Vagina (tissue), 2 donors: ENCODE data around the gene MED15. TPM values are rescaled to one million over a fixed set of nuclear protein-coding genes. Genes with fewer than 3 reads are reported as not detected.

Experiments used
- DNase-seq, 2 donors: peaks; one replicate each; pipeline ENCODE4 v3.0.0-alpha.2; 2017; ENCODE audit errors: extremely low spot score in 2 of 2
- H3K27ac ChIP-seq: fragments of 200-600 bp; sonication (generic); one replicate; pipeline ENCODE4 v1.5.1; 2019
- H3K27me3 ChIP-seq: fragments of 200-600 bp; sonication (generic); one replicate; pipeline ENCODE4 v1.5.1; 2019
- H3K36me3 ChIP-seq, 2 donors: fragments of 200-600 bp; sonication (generic); one replicate each; pipeline ENCODE4 v1.5.1; 2017 to 2019
- H3K4me1 ChIP-seq: fragments of 200-600 bp; sonication (generic); one replicate; pipeline ENCODE4 v1.5.1; 2019
- H3K4me3 ChIP-seq, 2 donors: fragments of 200-600 bp; sonication (generic); 1 replicate in 1 of 2; 2 replicates in 1 of 2; pipeline ENCODE4 v1.5.1; 2016 to 2019
- H3K9me3 ChIP-seq: fragments of 200-600 bp; sonication (generic); one replicate; pipeline ENCODE4 v1.5.1; 2019
- CTCF ChIP-seq, 3 experiments: fragments of 450-650 bp in 2 of 3; fragments of 200-600 bp in 1 of 3; sonication (generic) in 1 of 3; IDR thresholded peaks; one replicate each; pipeline ENCODE4 v1.5.1; 2017 to 2019; ENCODE audit warnings: antibody characterized with exemption in 3 of 3, mild to moderate bottlenecking in 2 of 3, moderate library complexity in 2 of 3
- POLR2A ChIP-seq, 2 donors: fragments of 450-650 bp; IDR thresholded peaks; one replicate each; pipeline ENCODE4 v1.6.1; 2017; ENCODE audit warnings: antibody characterized with exemption in 2 of 2, mild to moderate bottlenecking in 2 of 2, moderate library complexity in 2 of 2
- POLR2AphosphoS5 ChIP-seq, 2 donors: sonication (generic); formaldehyde crosslinking; IDR thresholded peaks; one replicate each; pipeline ENCODE4 v1.9.0; 2017; ENCODE audit warnings: antibody characterized with exemption in 2 of 2, mild to moderate bottlenecking in 2 of 2, low read depth in 1 of 2; ENCODE audit not compliant: insufficient read depth in 1 of 2
- intact Hi-C: fragments of 100-400 bp; cut with DNase I; formaldehyde crosslinking; loops from one replicate; pipeline ENCODE4 v1.15.1; 2023
- total RNA-seq: library from RNA; depleted of rRNA; stranded (reverse); fragments of >200 nt; gene quantifications from one replicate; pipeline ENCODE4 v1.2.3, GENCODE V29; 2016

Gene MED15
- total RNA-seq, 1 donor from 2014 or later: 72.2 TPM

DNA sequence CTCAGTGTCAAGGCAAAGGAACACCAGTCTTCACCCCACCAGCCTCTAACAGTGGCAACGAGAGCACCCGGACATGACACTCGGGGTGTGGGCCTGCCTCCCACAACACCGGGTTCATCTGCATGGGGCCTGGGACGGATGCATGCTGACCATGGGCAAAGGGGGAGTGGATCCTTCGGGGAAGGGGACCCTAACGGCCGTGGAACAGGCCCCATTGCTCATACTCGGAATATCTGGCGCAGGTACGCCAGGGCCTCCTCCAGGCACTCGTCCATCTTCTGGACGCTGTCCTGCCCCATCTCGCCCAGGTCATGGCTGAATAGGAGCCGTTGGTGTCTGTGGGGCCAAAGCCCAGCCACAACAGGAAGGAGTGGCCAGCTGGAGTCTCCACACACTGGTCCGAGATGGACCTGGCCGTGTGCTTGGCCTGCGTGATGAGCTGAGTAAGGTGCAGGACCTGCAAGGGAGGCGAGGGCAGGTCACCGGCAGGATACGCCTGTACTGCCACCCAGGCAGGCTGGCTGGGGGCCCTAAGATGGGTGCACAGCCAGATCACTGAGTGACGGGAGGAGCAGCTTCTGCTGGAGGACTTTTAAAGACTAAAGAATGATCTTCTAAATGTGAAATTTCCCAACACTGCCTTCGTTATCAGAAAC is 96.8 kb downstream of the MED15 start:
- TF ChIP-seq CTCF (IDR thresholded peaks at IDR 0.05) (no peak), POLR2AphosphoS5 (IDR thresholded peaks at IDR 0.05; ENCODE audit: insufficient read depth in 1 of 2, low read depth in 1 of 2) (no peak), POLR2A (IDR thresholded peaks at IDR 0.05) (no peak)

DNA sequence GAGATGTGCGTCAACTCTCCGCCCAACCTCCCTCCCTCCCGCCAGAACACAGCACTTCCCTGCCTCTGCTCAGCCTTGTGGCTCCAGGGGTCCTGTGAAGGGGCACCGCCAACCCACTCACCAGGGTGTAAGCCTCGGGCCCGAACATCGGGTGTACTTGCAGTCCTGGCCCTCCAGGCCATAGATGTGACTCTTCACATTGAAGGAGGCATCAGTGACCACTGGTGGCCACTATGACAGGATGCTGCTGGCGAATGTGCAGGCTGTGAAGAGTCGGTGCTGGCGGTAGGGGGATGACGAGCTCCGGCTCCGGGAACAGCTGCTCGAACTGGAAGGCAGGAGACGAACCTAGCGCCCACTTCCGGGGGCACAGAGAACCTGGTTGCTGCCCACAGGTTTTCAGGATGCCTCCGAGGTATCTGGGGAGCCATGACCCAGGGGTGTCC is 97.4 kb downstream of the MED15 start:
- Histone ChIP-seq H3K36me3 (no peaks in the 10 kb centered on the region), H3K4me1 (peaks cover 8% of the 10 kb centered on the region), H3K9me3 (no peaks in the 10 kb centered on the region), H3K27ac (no peak overlapping the region), H3K27me3 (no peaks in the 10 kb centered on the region), H3K4me3 (no peak overlapping the region)
- TF ChIP-seq POLR2AphosphoS5 (IDR thresholded peaks at IDR 0.05; ENCODE audit: insufficient read depth in 1 of 2, low read depth in 1 of 2): no peak
- no peak for TF ChIP-seq POLR2A (IDR thresholded peaks at IDR 0.05)
- no peak for TF ChIP-seq CTCF (IDR thresholded peaks at IDR 0.05)
- intact Hi-C loops: no loop called here
- no peak for DNase-seq

More for the DNA sequence above, 96.8 kb downstream of the MED15 start:
- intact Hi-C loops: no loop called here
- Histone ChIP-seq H3K4me3 (no peak overlapping the region), H3K36me3 (no peaks in the 10 kb centered on the region), H3K27me3 (no peaks in the 10 kb centered on the region), H3K4me1 (peaks cover 8% of the 10 kb centered on the region), H3K9me3 (no peaks in the 10 kb centered on the region), H3K27ac (no peak overlapping the region)
- DNase-seq: no peak

DNA sequence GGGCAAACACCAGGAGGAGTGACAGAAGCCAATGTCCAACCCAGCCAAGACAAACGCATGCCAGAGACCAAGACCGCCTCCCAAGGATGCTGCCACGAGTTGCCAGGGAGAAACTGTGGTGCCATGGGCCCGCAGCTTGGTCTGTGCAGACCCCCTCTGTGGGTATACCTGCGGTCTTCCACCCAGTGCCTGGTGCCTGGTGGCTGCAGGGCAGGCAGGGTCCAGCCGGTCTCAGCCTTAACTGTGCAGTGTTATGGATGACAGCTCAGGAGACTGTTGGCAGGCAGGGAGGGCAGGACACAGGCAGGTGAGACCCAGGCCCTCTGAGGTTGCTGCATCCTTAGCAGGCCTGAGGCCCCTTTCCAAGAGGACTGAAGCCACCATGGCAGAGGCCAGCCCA is 97.9 kb downstream of the MED15 start:
- TF ChIP-seq CTCF (IDR thresholded peaks at IDR 0.05) (no peak), POLR2A (IDR thresholded peaks at IDR 0.05) (no peak), POLR2AphosphoS5 (IDR thresholded peaks at IDR 0.05; ENCODE audit: insufficient read depth in 1 of 2, low read depth in 1 of 2) (no peak)
- no peaks in the 10 kb centered on the region for H3K36me3 ChIP-seq
- H3K4me3 ChIP-seq: no peak overlapping the region
- no peak for DNase-seq
- H3K4me1 ChIP-seq: peaks cover 8% of the 10 kb centered on the region
- no peaks in the 10 kb centered on the region for H3K27me3 ChIP-seq
- H3K27ac ChIP-seq: no peak overlapping the region
- no peaks in the 10 kb centered on the region for H3K9me3 ChIP-seq
- intact Hi-C loops: no loop called here

GRCh38 chr22:20606041-20606783 is 98.8 kb downstream of the MED15 start:
- H3K36me3 ChIP-seq: no peaks in the 10 kb centered on the region
- H3K9me3 ChIP-seq: no peaks in the 10 kb centered on the region
- H3K4me1 ChIP-seq: peaks cover 8% of the 10 kb centered on the region
- DNase-seq: no peak
- no peak overlapping the region for H3K27ac ChIP-seq
- TF ChIP-seq POLR2A (IDR thresholded peaks at IDR 0.05): no peak
- TF ChIP-seq CTCF (IDR thresholded peaks at IDR 0.05): peak in 1 of 3 experiments; percentile 32
- TF ChIP-seq POLR2AphosphoS5 (IDR thresholded peaks at IDR 0.05; ENCODE audit: insufficient read depth in 1 of 2, low read depth in 1 of 2): peak in 1 of 2 donors; percentile 29
- H3K4me3 ChIP-seq: no peak overlapping the region
- intact Hi-C loops: no loop called here
- H3K27me3 ChIP-seq: no peaks in the 10 kb centered on the region

DNA sequence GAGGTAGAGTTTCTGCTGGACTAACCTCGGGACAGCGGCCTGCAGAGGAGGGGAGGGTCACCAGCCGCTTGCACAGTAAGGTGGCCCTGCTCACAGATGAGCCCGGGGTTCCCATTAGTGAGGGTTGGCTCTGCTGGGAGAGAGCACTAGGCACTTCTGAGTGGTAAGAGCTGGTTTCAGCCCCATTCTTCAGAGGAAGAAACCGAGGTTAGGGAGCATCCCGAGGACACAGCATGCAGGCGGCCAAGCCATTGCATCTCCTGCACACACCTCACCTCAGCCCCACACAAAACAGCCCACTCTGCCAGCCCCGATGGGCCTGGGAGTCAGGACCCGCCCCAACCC is 99.3 kb downstream of the MED15 start:
- no peaks in the 10 kb centered on the region for H3K36me3 ChIP-seq
- no peak for DNase-seq
- H3K4me3 ChIP-seq: no peak overlapping the region
- no peaks in the 10 kb centered on the region for H3K27me3 ChIP-seq
- peaks cover 8% of the 10 kb centered on the region for H3K4me1 ChIP-seq
- intact Hi-C loops: no loop called here
- TF ChIP-seq POLR2A (IDR thresholded peaks at IDR 0.05) (no peak), POLR2AphosphoS5 (IDR thresholded peaks at IDR 0.05; ENCODE audit: insufficient read depth in 1 of 2, low read depth in 1 of 2) (no peak), CTCF (IDR thresholded peaks at IDR 0.05) (no peak)
- H3K27ac ChIP-seq: no peak overlapping the region
- no peaks in the 10 kb centered on the region for H3K9me3 ChIP-seq
